Cardiac fibroblast (primary cell): ENCODE data around the gene SLC5A11.

Experiments used
- DNase-seq, 2 donors: peaks; one replicate each; pipeline versions ENCODE4 v3.0.0 to v3.0.0-alpha.2; 2010; ENCODE audit warnings: low read depth in 2 of 2
- H3K4me3 ChIP-seq, 2 donors: replicated peaks in 1 of 2; 1 replicate in 1 of 2; 2 replicates in 1 of 2; pipeline ENCODE4 v1.5.1; 2011; ENCODE audit warnings: low read depth in 2 of 2, low read length in 2 of 2, mild to moderate bottlenecking in 2 of 2, moderate library complexity in 1 of 2
- CTCF ChIP-seq: IDR thresholded peaks from one replicate; pipeline ENCODE4 v1.5.1; 2011; ENCODE audit warnings: low read depth, mild to moderate bottlenecking, low read length, inconsistent platforms

SLC5A11 gene

GRCh38 chr16:24825696-24826095 is 20.1 kb upstream of the SLC5A11 start:
- TF ChIP-seq CTCF, result no peak

GRCh38 chr16:24826096-24826690 is 19.6 kb upstream of the SLC5A11 start:
- H3K4me3 ChIP-seq, result no peak overlapping the region
- TF ChIP-seq CTCF, result no peak
- DNase-seq, result no peak

More at GRCh38 chr16:24825696-24826095, 20.1 kb upstream of the SLC5A11 start:
- no peak for DNase-seq
- H3K4me3 ChIP-seq, result no peak overlapping the region

GRCh38 chr16:24826817-24827566 is 18.8 kb upstream of the SLC5A11 start:
- H3K4me3 ChIP-seq, result no peak overlapping the region
- TF ChIP-seq CTCF, result no peak
- DNase-seq, result no peak

GRCh38 chr16:24829153-24829552 is 16.6 kb upstream of the SLC5A11 start:
- DNase-seq, result no peak
- TF ChIP-seq CTCF, result no peak
- H3K4me3 ChIP-seq, result no peak overlapping the region

GRCh38 chr16:24833352-24833751 is 12.4 kb upstream of the SLC5A11 start:
- no peak for DNase-seq
- H3K4me3 ChIP-seq, result no peak overlapping the region
- TF ChIP-seq CTCF, result no peak

GRCh38 chr16:24834459-24835335 is 11.1 kb upstream of the SLC5A11 start:
- DNase-seq, result peak; percentile 58 to 63
- TF ChIP-seq CTCF, result peak; percentile 80
- H3K4me3 ChIP-seq, result no peak overlapping the region
